Epithelial cell of esophagus (primary cell): ENCODE data around the gene CCT6A.
"Not testable (repeated sequence)": the region's sequence is repeated elsewhere in the genome, so short reads cannot be mapped to it uniquely, and the experiment has no call there.

Source experiments
- DNase-seq: peaks from one replicate; pipeline ENCODE4 v3.0.0; 2010; ENCODE audit warnings: low read depth
- H3K4me3 ChIP-seq: 2 replicates; pipeline ENCODE4 v1.5.1; 2011; ENCODE audit warnings: mild to moderate bottlenecking, low read length, control low read depth
- TF ChIP-seq, protein P1 (sequence below): IDR thresholded peaks from 2 replicates; pipeline ENCODE4 v1.5.1; 2011; ENCODE audit warnings: low read depth, mild to moderate bottlenecking, low read length, control low read depth, inconsistent platforms; ENCODE audit not compliant: insufficient read depth; ENCODE audit errors: missing control alignments

Gene CCT6A, protein sequence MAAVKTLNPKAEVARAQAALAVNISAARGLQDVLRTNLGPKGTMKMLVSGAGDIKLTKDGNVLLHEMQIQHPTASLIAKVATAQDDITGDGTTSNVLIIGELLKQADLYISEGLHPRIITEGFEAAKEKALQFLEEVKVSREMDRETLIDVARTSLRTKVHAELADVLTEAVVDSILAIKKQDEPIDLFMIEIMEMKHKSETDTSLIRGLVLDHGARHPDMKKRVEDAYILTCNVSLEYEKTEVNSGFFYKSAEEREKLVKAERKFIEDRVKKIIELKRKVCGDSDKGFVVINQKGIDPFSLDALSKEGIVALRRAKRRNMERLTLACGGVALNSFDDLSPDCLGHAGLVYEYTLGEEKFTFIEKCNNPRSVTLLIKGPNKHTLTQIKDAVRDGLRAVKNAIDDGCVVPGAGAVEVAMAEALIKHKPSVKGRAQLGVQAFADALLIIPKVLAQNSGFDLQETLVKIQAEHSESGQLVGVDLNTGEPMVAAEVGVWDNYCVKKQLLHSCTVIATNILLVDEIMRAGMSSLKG

DNA sequence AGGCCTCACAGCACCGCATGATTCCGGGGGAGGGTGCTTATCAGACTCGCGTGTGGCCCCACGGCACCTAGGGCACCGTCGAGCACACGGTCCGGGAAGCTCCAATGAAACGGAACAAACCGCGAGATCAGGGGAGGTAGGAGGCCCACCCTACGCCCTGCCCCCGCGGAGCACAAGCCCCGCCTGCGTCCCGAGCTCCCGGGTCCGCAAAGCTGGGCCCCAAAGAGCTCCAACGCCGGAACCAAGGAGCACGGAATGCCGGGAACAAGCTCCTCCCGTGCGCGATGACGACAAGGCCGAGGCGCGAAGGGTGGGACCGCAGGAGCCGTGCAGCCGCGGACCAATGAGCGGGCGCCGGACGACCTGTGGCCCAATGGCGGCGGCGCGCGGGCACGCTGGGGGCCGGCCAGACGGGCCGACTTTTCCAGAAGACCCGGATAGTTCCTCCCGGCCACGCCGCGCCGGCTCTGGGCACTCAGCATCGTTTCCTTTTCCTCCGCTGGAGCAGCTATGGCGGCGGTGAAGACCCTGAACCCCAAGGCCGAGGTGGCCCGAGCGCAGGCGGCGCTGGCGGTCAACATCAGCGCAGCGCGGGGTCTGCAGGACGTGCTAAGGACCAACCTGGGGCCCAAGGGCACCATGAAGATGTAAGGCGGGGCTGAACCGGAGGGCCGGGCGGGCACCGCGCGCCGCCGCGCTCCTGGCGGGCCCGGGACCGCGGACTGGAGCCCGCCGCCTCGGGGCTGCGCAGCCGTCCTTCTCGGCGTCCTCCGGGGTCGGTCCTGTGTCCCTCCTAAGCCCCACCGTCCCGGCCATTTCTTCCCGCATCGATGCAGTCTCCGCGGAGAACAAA, at the start of gene CCT6A, which contains the start of gene PSPH:
Gene CCT6A (plus strand): TSS at position 427 of the 853 bp plus-strand sequence. CDS start 84 bp downstream, at position 511.
Gene PSPH (minus strand): TSS at position 106 of the 853 bp plus-strand sequence. CDS start 30,232 bp downstream, outside the sequence.
- TF ChIP-seq, protein P1, sequence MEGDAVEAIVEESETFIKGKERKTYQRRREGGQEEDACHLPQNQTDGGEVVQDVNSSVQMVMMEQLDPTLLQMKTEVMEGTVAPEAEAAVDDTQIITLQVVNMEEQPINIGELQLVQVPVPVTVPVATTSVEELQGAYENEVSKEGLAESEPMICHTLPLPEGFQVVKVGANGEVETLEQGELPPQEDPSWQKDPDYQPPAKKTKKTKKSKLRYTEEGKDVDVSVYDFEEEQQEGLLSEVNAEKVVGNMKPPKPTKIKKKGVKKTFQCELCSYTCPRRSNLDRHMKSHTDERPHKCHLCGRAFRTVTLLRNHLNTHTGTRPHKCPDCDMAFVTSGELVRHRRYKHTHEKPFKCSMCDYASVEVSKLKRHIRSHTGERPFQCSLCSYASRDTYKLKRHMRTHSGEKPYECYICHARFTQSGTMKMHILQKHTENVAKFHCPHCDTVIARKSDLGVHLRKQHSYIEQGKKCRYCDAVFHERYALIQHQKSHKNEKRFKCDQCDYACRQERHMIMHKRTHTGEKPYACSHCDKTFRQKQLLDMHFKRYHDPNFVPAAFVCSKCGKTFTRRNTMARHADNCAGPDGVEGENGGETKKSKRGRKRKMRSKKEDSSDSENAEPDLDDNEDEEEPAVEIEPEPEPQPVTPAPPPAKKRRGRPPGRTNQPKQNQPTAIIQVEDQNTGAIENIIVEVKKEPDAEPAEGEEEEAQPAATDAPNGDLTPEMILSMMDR, result no peak
- H3K4me3 ChIP-seq, result peak within 1 kb of the TSS; percentile 94
- DNase-seq, result peak; percentile 99

DNA sequence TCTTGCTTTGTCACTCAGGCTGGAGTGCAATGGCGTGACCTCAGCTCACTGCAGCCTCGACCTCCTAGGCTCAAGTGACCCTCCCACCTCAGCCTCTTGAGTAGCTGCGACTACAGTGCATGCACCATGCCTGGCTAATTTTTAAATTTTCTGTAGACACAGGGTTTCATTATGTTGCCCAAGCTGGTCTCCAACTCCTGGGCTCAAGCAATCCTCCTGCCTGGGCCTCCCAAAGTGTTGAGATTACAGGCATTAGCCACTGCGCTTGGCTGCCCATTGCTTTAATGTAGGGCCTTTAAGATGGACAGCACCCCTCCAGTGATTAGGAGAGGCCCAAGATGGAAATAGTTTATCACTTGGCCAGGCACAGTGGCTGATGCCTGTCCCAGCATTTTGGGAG, 47.8 kb upstream of the CCT6A start:
- H3K4me3 ChIP-seq, result no peak overlapping the region
- TF ChIP-seq, protein P1, result no peak
- no peak for DNase-seq

DNA sequence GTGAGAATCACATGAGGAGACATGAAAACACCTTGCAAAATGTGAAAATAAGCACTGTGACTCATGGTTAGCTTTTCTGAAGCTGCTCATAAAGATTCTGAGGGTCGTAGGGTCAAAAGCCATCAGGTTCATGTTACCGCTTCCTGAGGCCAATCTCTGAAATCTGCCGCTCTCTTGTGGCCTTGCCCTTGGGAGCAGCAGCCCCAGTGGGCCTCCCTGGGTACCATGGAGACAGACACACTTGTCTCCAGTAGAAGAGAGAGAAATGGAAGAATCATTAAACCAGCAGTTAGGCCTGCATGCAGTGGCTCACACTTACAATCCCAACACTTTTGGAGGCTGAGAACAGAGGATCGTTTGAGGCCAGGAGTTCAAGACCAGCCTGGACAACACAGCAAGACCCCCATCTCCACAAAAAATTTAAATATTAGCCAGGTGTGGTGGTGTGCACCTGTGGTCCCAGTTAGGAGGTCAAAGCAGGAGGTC, 44.4 kb upstream of the CCT6A start:
- TF ChIP-seq, protein P1, result no peak
- no peak for DNase-seq
- no peak overlapping the region for H3K4me3 ChIP-seq

DNA sequence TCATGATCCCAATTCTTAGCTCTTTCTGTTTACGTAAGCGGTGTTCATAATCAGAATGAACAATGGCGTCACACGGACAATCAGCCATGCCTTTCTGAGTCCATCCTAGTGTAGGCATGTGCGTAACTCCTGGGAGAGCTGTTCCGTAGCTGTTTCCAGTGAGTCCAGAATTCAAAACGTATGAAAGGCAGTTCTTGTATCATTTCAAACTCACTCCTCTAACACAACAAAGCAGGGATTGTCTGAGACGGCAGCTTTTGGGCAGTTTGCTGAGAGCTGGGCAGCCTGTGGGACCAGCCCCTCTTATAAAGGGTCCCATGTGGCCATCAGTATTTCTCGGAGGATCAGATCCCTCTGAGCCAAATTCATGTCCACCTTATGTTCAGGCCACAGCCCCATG, 43.7 kb upstream of the CCT6A start:
- TF ChIP-seq, protein P1, result no peak
- no peak overlapping the region for H3K4me3 ChIP-seq
- no peak for DNase-seq

DNA sequence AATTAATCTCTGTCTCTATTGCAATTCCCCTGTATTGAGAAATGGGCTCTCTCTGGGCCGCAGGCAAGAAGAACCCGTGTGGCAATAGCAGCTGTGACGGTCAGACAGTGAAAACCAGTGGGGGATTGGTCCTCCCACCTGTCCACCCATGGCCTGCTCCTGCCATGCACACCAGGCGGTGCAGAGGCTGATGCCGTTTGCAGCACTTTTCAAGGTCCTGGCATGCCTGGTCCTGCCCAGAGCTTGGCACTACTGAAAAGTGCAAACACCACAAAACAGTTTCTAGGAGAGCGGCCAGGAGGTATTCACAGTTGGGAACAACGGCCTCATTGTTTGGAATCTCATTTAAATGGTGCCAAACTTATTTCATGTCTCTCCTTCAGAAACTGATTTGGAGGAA, 41.9 kb upstream of the CCT6A start:
- peak; percentile 91 for DNase-seq
- no peak overlapping the region for H3K4me3 ChIP-seq
- TF ChIP-seq, protein P1, result peak; percentile 20

DNA sequence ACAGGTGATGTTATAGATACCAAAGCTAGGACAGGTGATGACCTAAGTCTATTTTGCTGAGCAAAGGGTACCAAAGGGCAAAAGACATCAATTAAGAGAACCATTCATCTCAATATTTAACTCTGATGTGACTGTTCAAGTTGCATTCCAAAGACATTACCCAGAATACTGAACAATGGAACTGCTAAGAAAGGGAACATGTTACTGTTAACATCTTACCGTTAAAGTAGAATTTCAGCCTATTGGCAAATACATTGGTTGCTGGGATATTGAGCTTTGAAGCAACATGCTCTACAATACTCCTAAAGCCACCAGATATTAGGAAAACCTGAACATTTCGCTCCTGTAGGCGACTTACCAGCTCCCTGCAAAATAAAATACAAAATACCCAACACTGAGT, 34.5 kb upstream of the CCT6A start:
- H3K4me3 ChIP-seq, result not testable (repeated sequence)
- DNase-seq, result peak; percentile 14

DNA sequence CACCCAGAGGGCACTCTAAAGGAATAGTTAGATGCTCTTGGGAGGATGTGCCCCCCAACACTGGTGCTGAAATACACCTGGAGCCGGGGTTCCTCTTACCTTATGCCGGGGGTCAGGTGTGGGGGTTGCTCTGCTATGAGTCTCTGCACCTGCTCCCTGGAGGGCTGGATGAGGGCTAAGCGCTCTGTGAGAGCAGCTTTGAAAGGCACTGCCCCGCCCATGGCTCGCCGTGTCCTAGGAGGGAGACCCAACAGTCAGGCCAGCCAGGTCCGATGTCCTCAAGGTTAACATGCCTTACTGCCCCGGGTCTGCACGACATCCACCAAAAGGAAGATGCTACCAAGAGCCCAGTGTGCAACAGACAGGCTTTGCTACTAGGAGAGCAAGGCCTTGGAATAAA, 32.1 kb upstream of the CCT6A start:
- DNase-seq, result no peak
- TF ChIP-seq, protein P1, result no peak
- no peak overlapping the region for H3K4me3 ChIP-seq
